Measurements from ENCODE around the gene AMN1.
"Not testable (repeated sequence)": the region's sequence is repeated elsewhere in the genome, so short reads cannot be mapped to it uniquely, and the experiment has no call there.

The AMN1 gene

GRCh38 chr12:31732926-31733548 lies 4.2 kb upstream of the AMN1 start:
- DNase-seq, result no peak

DNA sequence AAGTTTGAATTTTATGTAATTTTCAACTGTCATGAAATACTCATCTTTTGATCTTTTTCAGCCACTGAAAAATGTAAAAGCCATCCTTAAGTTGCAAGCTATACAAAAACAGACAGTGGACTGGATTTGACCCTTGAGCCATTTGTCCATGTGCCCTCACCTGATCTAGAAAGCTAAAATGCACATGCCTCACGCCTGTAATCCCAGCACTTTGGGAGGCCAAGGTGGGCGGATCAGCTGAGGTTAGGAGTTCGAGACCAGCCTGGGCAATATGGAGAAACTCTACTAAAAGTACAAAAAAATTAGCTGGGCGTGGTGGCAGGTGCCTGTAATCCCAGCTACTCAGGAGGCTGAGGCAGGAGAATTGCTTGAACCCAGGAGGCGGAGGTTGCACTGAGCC lies 2.4 kb upstream of the AMN1 start:
- DNase-seq, result not testable (repeated sequence)

DNA sequence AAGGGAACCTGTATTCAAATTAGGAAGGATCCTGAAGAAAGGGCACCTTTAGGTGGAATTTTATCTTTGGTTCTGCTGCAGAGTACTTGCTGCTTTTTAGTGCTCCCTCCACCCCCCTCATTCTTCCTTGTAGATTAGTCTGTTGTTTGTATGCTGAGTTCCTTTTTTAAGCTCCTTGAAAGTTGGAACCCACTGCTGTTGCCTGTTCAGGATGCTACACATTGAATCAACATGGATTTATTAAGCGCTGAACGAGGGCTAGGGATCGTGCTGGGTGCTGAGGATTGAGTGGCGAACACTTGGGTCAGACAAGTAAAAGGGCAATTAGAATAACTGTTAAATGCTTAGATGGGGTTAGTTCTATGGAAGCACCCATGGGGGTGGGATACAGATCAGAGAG lies 884 bp upstream of the AMN1 start:
- DNase-seq, result no peak

- DNase-seq, result no peak
Measured at GRCh38 chr12:31728289-31728916, 418 bp downstream of the AMN1 start.

- DNase-seq, result no peak
Measured at GRCh38 chr12:31727192-31727591, 1.6 kb downstream of the AMN1 start.

GRCh38 chr12:31726575-31726974 lies 2.2 kb downstream of the AMN1 start:
- DNase-seq, result no peak

DNA sequence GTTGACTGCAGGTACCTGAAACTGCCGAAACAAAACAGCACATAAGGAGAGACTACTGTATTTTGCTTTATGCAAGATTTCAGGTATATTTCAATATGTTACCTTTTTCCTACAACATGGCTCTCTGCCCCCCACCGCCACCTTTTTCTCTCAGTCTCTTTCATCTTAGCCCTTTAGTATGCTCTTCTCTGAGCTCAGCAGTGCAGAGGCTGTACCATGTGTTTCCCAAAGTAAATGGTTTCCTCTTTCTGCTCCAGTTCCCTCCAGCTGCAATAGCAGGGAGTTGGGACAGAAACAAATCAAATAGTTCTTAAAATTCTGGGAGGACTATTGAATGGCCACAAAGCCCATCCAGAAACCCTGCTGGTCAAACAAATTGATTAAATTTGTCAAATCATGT lies 4.3 kb downstream of the AMN1 start:
- DNase-seq, result no peak

DNA sequence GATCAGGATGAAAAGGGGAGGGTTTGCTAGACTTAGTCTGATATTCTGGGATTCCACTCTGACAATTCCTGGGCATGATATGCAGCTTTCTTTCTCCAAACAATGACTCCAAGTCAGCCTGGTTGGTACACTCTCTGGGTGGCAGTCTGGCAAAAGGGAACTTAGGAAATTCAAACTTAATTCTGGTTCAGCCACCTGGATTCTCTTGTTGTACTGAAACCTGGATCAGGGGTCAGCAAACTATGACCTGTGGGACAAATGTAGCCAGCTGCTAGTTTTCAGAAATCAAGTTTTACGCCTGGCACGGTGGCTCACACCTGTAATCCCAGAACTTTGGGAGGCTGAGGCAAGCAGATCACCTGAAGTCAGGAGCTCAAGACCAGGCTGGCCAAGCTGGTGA lies 6.2 kb downstream of the AMN1 start:
- no peak for DNase-seq

DNA sequence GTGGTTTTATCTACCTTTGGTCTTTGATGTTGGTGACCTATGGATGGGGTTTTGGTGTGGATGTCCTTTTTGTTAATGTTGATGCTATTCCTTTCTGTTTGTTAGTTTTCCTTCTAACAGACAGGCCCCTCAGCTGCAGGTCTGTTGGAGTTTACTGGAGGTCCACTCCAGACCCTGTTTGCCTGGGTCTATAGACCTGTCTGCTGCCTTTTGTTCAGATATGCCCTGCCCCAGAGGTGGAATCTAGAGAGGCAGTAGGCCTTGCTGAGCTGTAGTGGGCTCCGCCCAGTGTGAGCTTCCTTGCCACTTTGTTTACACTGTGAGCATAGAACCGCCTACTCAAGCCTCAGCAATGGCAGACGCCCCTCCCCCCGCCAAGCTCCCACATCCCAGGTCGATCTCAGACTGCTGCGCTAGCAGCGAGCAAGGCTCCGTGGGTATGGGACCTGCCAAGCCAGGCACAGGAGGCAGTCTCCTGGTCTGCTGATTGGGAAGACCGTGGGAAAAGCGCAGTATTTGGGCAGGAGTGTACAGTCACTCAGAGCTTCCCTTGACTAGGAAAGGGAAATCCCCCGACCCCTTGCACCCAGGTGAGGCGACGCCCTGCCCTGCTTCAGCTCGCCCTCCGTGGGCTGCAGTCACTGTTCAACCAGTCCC lies 10.2 kb downstream of the AMN1 start:
- not testable (repeated sequence) for DNase-seq

- not testable (repeated sequence) for DNase-seq
Measured at GRCh38 chr12:31716998-31717397, 11.8 kb downstream of the AMN1 start.

DNA sequence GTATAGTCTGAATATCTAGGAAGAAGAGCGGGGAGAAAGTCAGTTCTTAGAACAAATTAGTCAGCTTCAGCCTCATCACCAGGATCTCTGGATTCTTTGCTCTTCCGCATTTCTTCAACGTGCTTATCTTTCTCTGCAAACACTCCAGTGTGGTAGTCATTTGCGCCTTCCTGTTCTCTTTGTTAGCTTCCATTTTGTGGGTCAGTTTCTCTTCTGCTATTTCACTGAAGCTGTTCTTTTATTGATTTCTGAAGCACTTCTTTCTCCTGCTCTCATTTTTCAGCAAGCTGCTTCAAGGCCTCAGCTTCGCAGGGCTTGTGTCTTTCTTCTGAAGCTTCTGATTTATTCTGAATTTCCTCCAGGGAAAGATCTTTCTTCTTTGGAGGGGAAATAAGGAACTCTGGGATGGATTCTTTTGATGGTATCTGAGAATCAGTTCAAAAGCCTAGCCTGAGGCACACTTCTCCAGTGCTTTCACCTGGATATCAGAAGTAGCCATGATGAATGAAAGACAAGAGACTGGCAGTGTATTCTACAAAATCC lies 13.5 kb downstream of the AMN1 start:
- DNase-seq, result no peak

GRCh38 chr12:31714406-31715271 lies 14.2 kb downstream of the AMN1 start:
- no peak for DNase-seq

DNA sequence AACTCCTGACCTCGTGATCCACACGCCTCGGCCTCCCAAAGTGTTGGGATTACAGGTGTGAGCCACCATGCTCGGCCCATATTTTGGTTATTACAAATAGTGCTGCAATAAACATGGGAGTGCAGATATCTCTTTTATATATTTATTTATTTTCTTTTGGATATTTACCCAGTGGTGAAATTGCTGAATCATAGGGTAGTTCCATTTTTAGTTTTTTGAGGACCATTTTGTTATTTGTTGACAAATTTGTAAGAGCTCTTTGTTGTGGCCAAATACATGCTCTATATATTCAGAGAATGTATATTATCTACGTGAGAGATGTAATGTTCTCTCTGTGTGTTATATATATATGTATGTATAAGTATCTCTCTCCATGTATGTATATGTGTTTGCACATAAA lies 15.9 kb downstream of the AMN1 start:
- no peak for DNase-seq

GRCh38 chr12:31710021-31710818 lies 18.6 kb downstream of the AMN1 start:
- DNase-seq, result no peak

- DNase-seq, result not testable (repeated sequence)
Measured at GRCh38 chr12:31708118-31708517, 20.7 kb downstream of the AMN1 start.

DNA sequence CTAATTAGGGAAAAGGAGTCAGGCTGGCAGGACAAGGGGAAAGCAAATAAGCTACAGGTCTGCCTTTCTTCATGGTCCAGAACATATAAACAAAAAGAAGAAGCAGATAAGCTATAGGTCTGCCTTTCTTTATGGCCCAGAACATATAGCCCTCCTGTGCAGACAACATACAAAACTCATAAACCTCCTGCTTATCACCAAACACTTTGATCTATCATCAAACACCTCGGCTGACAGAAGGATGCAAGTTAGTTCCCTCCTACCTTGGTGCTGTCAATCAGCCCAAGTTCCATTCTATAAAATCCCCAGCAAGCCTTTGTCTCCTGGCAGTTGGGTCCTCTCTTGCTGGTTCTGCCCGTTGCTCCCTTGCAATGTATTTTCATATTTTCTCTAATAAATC lies 23.2 kb downstream of the AMN1 start:
- no peak for DNase-seq

DNA sequence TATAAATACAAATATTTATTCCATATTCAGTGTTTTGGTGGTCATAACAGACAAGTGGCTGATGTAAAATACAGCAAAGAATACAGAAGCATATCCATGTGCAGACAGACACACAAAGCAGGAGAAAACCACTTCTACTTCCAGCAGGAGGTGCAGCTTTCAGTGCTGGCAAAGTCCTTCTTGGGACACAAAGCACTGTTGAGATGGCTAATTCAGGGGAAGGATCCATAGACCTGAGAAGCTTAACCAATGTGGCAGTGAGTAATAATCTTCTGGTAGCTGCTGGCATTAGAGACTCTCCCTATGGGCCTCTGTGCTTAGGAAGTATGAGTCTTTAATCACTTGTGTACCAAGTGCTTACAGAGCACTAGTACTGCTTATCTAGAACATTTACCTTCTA lies 26.8 kb downstream of the AMN1 start:
- no peak for DNase-seq

GRCh38 chr12:31689921-31690320 lies 38.9 kb downstream of the AMN1 start:
- DNase-seq, result not testable (repeated sequence)

DNA sequence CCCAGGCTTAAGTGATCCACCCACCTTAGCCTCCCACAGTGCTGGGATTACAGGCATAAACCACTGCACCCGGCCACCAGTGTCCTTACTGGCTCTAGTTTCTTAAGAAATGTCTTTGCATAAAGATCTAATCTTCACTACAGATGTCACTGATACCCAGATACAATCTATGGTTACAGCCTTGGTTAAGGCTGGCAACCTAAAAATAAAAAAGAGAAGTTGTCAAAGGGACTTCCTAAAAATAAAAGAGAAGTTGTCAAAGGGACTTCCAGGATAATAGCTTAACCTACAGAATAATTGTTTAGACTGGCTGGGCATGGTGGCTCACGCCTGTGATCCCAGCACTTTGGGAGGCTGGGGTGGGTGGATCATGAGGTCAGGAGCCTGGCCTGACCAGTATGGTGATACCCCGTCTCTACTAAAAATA lies 41.7 kb downstream of the AMN1 start:
- no peak for DNase-seq

DNA sequence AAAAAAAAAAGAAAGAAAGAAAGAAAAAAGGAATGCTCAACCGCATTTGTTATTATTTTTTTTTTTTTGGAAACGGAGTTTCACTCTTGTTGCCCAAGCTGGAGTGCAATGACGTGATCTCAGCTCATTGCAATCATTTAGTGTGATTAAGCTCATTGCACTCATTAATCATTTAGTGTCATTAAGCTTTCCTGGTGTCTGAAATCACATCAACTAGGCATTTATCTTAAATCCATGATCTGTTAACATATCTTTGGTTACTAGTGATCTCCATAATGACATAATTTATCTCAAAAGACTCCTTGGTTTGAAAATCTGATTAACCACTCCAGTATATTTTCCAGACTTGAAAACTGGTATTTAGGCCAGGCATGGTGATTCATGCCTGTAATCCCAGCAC lies 43.0 kb downstream of the AMN1 start:
- no peak for DNase-seq

DNA sequence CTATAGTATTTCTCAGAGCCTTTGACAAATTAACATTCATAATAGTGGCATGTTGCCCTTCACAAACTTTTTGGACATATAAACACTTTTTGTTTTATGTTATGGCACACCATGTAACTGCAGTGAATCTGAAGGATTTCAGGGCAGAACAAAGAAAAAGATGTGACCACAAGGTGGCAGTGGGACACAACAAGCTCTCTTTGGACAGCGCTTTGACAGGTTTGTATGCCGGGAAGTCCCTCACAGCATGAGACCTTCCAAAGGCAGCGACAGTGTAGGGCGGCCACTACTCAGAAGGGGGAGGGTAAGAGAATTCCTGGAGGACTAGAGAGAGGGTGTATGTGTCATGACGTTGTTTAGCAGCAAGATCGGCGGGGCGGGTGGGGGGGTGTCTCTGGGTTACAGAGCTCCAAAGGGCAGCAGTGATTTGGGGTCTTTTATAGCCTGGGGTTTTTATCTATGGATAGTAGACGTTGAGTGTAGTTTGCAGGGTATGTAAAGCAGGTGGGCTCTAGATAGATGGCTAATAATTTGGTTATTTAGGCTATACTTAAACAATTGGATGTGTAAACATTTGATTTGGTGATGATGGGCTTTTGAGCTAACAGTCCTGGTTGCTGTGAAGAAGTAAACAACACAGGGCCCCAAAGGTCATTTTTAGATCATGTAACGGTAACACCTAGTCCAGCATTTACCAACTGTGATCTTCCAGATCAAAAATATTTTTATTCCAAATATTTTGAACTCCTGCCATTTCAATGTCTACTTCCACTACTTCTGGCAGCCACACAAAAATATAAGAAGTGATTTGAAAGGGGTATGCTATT lies 46.5 kb downstream of the AMN1 start:
- no peak for DNase-seq
